PC-9 (cell line): ENCODE measurements around the gene TMEM150A.

ENCODE experiments used
- EZH2 ChIP-seq: fragments of 200-600 bp; sonication (generic); IDR thresholded peaks from 2 replicates; pipeline ENCODE4 v1.8.0; 2017; ENCODE audit warnings: antibody characterized with exemption, low read depth
- TF ChIP-seq, protein P1 (sequence below): fragments of 200-600 bp; sonication (generic); conservative IDR thresholded peaks from 2 replicates; pipeline ENCODE4 v1.6.1; 2017; ENCODE audit warnings: mixed run types, antibody characterized with exemption, mild to moderate bottlenecking, moderate library complexity

- TF ChIP-seq, protein P1, sequence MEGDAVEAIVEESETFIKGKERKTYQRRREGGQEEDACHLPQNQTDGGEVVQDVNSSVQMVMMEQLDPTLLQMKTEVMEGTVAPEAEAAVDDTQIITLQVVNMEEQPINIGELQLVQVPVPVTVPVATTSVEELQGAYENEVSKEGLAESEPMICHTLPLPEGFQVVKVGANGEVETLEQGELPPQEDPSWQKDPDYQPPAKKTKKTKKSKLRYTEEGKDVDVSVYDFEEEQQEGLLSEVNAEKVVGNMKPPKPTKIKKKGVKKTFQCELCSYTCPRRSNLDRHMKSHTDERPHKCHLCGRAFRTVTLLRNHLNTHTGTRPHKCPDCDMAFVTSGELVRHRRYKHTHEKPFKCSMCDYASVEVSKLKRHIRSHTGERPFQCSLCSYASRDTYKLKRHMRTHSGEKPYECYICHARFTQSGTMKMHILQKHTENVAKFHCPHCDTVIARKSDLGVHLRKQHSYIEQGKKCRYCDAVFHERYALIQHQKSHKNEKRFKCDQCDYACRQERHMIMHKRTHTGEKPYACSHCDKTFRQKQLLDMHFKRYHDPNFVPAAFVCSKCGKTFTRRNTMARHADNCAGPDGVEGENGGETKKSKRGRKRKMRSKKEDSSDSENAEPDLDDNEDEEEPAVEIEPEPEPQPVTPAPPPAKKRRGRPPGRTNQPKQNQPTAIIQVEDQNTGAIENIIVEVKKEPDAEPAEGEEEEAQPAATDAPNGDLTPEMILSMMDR, result no peak
- no peak for TF ChIP-seq EZH2
Observed at GRCh38 chr2:85651097-85651496, 48.6 kb upstream of the TMEM150A start.
